ENCODE results near the gene PRKCD.

DNA sequence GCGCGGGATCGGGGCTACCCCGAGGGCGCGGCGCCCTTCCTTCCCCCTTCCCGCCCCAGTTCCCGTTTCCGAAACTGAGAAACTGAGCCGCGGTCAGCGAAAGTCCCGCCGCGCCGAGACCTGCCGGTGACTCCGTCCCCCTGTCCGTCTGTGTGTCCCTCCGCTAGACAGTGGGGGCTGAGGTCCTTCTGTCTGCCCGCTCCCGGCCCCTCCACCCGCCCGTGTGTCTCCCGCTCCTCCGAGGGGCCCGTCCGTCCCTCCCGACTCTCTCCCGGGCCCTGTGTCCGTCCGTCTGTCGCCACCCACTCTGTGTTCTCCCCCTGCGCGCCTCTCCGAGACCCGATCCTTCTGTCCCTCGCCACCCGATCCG, 426 bp downstream of the PRKCD start:
- TF ChIP-seq ZFP30 (CRISPR knock-in tag; IDR thresholded peaks at IDR 0.05) (no peak), GLIS3 (CRISPR knock-in tag; IDR thresholded peaks at IDR 0.05) (no peak), SNAI2 (CRISPR knock-in tag; IDR thresholded peaks at IDR 0.05) (no peak), PPARA (CRISPR knock-in tag; IDR thresholded peaks at IDR 0.05; ENCODE audit: borderline replicate concordance) (no peak), ZFP3 (CRISPR knock-in tag; IDR thresholded peaks at IDR 0.05) (no peak), TCF4 (CRISPR knock-in tag; IDR thresholded peaks at IDR 0.05; ENCODE audit: borderline replicate concordance) (no peak), ESRRG (CRISPR knock-in tag; IDR thresholded peaks at IDR 0.05) (no peak)
- TF ChIP-seq, protein P1, sequence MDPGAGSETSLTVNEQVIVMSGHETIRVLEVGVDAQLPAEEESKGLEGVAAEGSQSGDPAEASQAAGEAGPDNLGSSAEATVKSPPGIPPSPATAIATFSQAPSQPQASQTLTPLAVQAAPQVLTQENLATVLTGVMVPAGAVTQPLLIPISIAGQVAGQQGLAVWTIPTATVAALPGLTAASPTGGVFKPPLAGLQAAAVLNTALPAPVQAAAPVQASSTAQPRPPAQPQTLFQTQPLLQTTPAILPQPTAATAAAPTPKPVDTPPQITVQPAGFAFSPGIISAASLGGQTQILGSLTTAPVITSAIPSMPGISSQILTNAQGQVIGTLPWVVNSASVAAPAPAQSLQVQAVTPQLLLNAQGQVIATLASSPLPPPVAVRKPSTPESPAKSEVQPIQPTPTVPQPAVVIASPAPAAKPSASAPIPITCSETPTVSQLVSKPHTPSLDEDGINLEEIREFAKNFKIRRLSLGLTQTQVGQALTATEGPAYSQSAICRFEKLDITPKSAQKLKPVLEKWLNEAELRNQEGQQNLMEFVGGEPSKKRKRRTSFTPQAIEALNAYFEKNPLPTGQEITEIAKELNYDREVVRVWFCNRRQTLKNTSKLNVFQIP (CRISPR knock-in tag; IDR thresholded peaks at IDR 0.05; ENCODE audit: borderline replicate concordance, low read depth) = no peak
- TF ChIP-seq, protein P2, sequence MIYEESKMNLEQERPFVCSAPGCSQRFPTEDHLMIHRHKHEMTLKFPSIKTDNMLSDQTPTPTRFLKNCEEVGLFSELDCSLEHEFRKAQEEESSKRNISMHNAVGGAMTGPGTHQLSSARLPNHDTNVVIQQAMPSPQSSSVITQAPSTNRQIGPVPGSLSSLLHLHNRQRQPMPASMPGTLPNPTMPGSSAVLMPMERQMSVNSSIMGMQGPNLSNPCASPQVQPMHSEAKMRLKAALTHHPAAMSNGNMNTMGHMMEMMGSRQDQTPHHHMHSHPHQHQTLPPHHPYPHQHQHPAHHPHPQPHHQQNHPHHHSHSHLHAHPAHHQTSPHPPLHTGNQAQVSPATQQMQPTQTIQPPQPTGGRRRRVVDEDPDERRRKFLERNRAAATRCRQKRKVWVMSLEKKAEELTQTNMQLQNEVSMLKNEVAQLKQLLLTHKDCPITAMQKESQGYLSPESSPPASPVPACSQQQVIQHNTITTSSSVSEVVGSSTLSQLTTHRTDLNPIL (CRISPR knock-in tag; IDR thresholded peaks at IDR 0.05; ENCODE audit: low read depth) = no peak

Data from SK-N-SH treated with all-trans-retinoic acid at 6 μM for 48 hours (cell line).